Endothelial cell (in vitro differentiated cells): ENCODE measurements around the gene CHRD. TPM values are rescaled to one million over a fixed set of nuclear protein-coding genes. Genes with fewer than 3 reads are reported as not detected.

ENCODE experiments used
- DNase-seq: peaks from one replicate; pipeline ENCODE4 v3.0.0; 2021; ENCODE audit warnings: low spot score
- H3K27ac Mint-ChIP-seq: one replicate; pipeline ENCODE4 v1.8.0; 2021; ENCODE audit warnings: mixed read lengths, inconsistent platforms; ENCODE audit not compliant: unreplicated experiment
- H3K27me3 Mint-ChIP-seq: one replicate; pipeline ENCODE4 v1.8.0; 2021; ENCODE audit warnings: mild to moderate bottlenecking, moderate library complexity, mixed read lengths, inconsistent platforms; ENCODE audit not compliant: unreplicated experiment
- H3K36me3 Mint-ChIP-seq: one replicate; pipeline ENCODE4 v1.8.0; 2021; ENCODE audit warnings: mild to moderate bottlenecking, low read depth, mixed read lengths, inconsistent platforms; ENCODE audit not compliant: unreplicated experiment
- H3K4me1 Mint-ChIP-seq: one replicate; pipeline ENCODE4 v1.8.0; 2021; ENCODE audit warnings: mild to moderate bottlenecking, mixed read lengths, inconsistent platforms; ENCODE audit not compliant: unreplicated experiment
- H3K4me3 Mint-ChIP-seq: one replicate; pipeline ENCODE4 v1.8.0; 2021; ENCODE audit warnings: mild to moderate bottlenecking, mixed read lengths, inconsistent platforms; ENCODE audit not compliant: unreplicated experiment
- H3K9me3 Mint-ChIP-seq: one replicate; pipeline ENCODE4 v1.8.0; 2021; ENCODE audit warnings: mixed read lengths, inconsistent platforms; ENCODE audit not compliant: unreplicated experiment
- long read RNA-seq: library from polyadenylated mRNA; unstranded; transcript quantifications from one replicate; pipeline ENCODE4 v2.0.0, GENCODE V29; 2020; ENCODE audit not compliant: unreplicated experiment
- total RNA-seq: library from RNA; stranded (reverse); fragmentation: NEBNext Ultra II Directional; extraction: Animal tissue kit (Norgen Biotek cat#: 25700); gene quantifications from one replicate; pipeline ENCODE4 v1.2.1, GENCODE V29; 2021; ENCODE audit not compliant: unreplicated experiment
- TF ChIP-seq, protein P1 (sequence below): fragments of 200-600 bp; sonication (generic); IDR thresholded peaks from one replicate; pipeline ENCODE4 v1.5.0; 2021; ENCODE audit warnings: antibody characterized with exemption; ENCODE audit not compliant: unreplicated experiment

The CHRD gene
- 2.4 TPM for total RNA-seq
- long read RNA-seq = 0 reads

DNA sequence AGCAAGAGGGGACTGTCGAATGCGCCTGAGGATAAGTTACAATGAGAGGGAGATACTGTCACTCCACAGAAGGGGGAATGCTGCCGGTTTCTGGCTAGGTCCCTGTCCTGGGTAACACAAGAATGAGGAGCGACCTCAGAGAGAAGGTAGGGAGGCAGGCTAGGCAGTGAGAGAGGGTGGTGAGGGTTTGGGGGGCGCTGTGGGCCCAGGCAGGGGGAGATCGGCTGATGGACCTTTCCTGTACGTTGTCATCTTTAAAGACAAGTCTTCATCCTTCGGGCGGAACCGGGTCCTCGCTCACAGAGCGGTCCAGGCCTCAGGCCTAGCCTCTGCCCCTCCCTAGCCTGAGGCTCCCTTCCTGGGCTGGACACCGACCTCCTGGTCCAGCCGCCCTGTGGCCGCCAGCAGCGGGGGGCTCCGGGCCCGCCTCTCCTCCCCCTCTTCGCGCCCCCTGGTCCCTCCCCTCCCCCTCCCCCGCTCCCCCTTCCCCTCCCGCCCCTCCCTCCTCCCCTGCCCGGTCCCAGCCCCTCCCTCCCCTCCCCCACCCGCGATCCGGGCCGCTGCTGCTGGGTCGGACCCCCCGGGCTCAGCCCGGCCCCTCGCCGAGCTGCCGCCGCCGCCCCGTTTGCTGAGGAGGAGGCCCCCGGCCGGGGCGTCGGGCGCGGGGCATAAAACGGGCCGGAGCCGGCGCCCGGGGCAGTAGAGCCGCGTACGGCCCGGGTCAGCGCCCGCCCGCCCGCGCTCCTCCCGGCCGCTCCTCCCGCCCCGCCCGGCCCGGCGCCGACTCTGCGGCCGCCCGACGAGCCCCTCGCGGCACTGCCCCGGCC is at the start of gene CHRD:
TSS of gene CHRD (plus strand) at position 697 of the 827 bp plus-strand sequence. CDS start 265 bp downstream, outside the sequence.
- no peak for DNase-seq
- TF ChIP-seq, protein P1, sequence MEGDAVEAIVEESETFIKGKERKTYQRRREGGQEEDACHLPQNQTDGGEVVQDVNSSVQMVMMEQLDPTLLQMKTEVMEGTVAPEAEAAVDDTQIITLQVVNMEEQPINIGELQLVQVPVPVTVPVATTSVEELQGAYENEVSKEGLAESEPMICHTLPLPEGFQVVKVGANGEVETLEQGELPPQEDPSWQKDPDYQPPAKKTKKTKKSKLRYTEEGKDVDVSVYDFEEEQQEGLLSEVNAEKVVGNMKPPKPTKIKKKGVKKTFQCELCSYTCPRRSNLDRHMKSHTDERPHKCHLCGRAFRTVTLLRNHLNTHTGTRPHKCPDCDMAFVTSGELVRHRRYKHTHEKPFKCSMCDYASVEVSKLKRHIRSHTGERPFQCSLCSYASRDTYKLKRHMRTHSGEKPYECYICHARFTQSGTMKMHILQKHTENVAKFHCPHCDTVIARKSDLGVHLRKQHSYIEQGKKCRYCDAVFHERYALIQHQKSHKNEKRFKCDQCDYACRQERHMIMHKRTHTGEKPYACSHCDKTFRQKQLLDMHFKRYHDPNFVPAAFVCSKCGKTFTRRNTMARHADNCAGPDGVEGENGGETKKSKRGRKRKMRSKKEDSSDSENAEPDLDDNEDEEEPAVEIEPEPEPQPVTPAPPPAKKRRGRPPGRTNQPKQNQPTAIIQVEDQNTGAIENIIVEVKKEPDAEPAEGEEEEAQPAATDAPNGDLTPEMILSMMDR = no peak
- Mint-ChIP-seq H3K27ac (no peak within 1 kb of the TSS), H3K36me3 (no peaks in the 10 kb centered on the region), H3K4me3 (peak within 1 kb of the TSS; percentile 84), H3K9me3 (no peaks in the 10 kb centered on the region), H3K27me3 (peaks cover 25% of the 10 kb centered on the region), H3K4me1 (peaks cover 20% of the 10 kb centered on the region)

DNA sequence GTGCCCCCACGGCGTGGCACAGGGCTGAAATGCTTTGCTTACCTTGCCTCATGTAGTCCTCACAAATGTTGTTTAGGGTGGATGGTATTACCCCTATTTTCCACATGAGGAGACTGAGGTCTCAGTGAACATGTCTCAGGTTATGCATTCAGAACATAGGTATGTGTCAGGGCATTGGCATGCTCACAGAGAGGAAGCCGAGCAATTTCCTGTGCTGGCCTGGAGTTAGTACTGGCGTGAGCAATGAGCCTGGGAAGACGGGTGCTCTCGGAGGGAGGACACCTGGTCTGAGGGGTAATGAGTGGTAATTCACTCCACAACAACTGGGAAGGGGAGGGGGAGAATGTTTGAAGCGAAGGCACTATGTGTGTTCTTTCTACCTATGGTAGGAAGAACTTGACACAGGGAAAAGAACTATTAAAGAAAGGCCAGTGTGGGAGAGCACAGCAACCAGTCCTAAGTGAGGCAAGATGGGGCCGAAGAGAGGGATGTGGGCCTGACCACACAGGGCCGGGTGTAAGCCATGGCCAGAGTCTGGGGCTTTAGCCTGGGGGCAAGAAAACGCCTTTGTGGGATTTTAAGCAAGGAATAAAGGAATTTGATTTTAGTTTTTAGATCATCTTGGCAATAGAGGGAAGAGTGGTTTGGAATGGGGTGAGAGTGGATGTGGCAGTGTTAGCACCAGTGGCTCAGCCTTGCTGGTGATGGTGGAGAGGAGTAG is 47.3 kb upstream of the CHRD start:
- Mint-ChIP-seq H3K4me1 (peaks cover 59% of the 10 kb centered on the region), H3K36me3 (peaks cover 62% of the 10 kb centered on the region), H3K27me3 (peaks cover 35% of the 10 kb centered on the region), H3K27ac (peak overlapping the region; percentile 96), H3K4me3 (peak overlapping the region; percentile 63), H3K9me3 (no peaks in the 10 kb centered on the region)
- TF ChIP-seq, protein P1 = no peak
- peak; percentile 49 for DNase-seq

DNA sequence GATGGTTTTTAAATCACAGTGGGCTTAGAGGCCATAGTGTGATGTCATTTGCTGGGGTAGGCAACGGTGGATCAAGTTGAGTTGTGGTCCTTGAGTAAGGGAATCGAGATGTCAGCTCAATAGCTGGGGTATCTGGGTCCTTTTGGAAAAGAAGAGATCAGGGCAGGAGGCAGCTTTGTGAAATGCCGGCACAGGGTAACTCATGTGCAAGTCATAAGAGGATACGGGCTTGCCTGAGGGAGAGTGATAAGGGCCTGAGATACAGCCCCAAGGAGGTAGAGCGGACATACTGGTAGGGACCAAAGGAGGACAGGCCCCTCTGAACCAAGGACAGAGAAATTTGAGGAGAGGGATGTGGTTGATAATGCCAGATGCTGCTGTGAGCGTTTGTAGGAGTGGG is 46.7 kb upstream of the CHRD start:
- peak overlapping the region; percentile 63 for H3K4me3 Mint-ChIP-seq
- peaks cover 64% of the 10 kb centered on the region for H3K36me3 Mint-ChIP-seq
- TF ChIP-seq, protein P1 = no peak

DNA sequence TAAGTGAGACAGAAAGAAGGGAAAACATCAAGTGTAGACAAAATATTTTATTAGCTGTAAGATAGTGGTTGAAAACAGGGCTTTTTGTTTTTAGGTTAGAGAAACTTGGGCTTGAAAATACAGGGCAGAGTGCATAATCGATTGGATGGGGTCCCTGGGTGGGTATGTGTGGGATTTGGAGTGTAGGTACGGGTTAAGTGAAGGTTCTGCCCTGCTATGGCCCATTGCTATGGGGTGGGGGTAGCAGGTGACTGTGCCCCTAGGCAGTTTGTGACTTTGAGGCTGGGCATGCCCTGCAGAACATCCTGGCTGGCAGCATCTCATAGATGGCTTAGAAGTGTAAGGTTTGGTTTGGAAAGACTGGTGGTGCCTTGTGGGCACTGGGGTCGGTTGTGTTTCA is 46.2 kb upstream of the CHRD start:
- Mint-ChIP-seq H3K27me3 (peaks cover 35% of the 10 kb centered on the region), H3K36me3 (peaks cover 59% of the 10 kb centered on the region), H3K4me1 (peaks cover 67% of the 10 kb centered on the region), H3K4me3 (peak overlapping the region; percentile 63), H3K27ac (peak overlapping the region; percentile 96), H3K9me3 (no peaks in the 10 kb centered on the region)
- TF ChIP-seq, protein P1 = no peak
- DNase-seq = no peak

More for the DNA sequence above, 46.7 kb upstream of the CHRD start:
- Mint-ChIP-seq H3K27ac (peak overlapping the region; percentile 96), H3K9me3 (no peaks in the 10 kb centered on the region), H3K27me3 (peaks cover 38% of the 10 kb centered on the region), H3K4me1 (peaks cover 65% of the 10 kb centered on the region)
- no peak for DNase-seq
